ENCODE measurements around the gene RASSF10.

DNA sequence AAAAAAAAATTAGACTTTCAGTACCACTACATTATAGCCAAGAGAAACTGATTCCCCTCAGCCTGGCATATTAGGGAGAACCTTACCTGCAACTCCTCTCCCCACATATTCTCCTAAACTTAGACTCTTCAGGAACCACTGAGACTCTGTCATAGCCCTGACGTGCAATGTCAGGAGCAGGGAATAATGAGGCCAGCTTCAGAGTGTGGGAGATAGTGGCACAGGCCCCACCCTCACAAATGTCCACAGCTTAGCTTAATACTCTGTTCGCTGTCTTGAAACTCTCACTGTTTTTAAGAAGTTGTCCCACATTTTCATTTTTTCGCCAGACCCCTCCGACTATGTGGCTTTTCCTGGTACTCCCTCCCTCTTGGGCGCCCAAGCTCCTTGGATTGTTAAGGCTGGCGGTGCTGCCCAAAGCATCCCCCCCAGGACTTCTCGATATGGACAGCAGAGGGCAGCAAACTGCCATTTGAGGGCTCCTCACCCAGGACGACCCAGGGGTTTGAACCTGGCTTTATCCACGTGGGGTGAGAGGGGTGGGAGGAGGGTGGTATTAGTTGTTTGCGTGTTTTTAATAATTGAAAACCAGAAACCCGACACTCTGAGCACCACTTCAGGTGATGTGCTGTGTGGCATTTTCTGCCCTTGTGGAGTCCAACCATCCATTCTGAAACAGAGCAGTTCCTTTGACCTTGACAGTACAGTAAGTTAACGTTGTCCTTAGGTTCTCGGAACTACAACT is 45.2 kb upstream of the RASSF10 start:
- TF ChIP-seq, protein P1, sequence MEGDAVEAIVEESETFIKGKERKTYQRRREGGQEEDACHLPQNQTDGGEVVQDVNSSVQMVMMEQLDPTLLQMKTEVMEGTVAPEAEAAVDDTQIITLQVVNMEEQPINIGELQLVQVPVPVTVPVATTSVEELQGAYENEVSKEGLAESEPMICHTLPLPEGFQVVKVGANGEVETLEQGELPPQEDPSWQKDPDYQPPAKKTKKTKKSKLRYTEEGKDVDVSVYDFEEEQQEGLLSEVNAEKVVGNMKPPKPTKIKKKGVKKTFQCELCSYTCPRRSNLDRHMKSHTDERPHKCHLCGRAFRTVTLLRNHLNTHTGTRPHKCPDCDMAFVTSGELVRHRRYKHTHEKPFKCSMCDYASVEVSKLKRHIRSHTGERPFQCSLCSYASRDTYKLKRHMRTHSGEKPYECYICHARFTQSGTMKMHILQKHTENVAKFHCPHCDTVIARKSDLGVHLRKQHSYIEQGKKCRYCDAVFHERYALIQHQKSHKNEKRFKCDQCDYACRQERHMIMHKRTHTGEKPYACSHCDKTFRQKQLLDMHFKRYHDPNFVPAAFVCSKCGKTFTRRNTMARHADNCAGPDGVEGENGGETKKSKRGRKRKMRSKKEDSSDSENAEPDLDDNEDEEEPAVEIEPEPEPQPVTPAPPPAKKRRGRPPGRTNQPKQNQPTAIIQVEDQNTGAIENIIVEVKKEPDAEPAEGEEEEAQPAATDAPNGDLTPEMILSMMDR (IDR thresholded peaks at IDR 0.05; ENCODE audit: insufficient read depth, low read depth, low read length), result peak; percentile 85
- no peak for TF ChIP-seq EZH2 (IDR thresholded peaks at IDR 0.05; ENCODE audit: insufficient read depth, low read length)
